GM19397 (cell line): Measurements from ENCODE around the gene DMRT2.

Experiments
- ATAC-seq: cut with Tn5 transposase; IDR thresholded peaks from one replicate; pipeline ENCODE4 v1.9.1; 2021; ENCODE audit warnings: mild to moderate bottlenecking, moderate library complexity; ENCODE audit not compliant: unreplicated experiment

Gene DMRT2

GRCh38 chr9:1086517-1086916 is 36.4 kb downstream of the DMRT2 start:
- no peak for ATAC-seq

DNA sequence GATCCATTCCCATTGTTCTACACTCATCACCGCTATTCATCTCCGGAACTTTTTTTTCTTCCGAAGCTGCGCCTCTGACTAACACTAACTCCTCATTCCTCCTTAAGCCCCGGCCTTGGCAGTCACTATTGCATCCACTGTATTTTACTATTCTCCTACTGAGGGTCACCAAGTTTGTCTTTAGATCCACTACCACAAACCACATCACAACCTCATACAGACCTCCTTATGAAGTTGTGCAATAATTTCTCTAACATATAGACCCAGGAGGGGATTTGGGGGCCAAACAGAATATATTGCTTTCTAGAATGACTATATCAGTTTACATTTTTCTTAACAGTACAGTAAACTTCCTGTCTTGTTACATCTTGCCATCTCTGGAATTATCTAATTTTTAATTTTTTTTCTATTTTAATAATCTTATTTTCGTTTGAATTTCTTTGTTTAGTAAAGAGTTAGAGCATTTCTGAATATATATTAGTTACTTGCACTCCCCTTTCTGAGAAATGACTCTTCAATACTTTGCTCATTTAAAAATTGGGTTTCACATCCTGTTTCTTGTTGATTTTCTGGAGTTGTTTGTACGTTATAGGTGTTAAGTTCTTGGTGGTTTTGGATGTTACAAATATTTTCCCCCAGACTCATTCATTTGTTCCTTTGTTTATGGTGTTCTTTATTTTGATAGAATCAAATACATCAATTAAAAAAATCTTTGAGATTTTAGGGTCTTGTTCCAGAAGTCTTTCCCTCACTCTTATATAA is 37.1 kb downstream of the DMRT2 start:
- ATAC-seq, result no peak

DNA sequence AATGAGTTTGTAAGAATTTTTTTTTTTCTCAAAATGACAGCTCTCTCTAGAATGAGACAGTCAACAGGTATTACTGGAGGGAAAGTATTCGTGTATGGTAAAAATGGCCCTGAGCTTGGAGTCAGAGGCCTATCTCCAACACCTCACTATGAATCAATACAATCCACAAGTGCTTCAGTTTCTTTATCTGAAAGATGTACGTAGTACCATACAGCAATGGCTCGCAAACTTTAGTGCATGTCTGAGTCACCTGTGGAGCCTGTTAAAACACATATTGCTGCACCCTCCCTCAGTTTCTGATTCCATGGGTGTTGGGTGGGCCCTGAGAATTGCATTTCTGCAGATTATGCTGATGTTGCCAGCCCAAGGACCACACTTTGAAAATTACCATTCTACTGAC is 44.6 kb downstream of the DMRT2 start:
- no peak for ATAC-seq

DNA sequence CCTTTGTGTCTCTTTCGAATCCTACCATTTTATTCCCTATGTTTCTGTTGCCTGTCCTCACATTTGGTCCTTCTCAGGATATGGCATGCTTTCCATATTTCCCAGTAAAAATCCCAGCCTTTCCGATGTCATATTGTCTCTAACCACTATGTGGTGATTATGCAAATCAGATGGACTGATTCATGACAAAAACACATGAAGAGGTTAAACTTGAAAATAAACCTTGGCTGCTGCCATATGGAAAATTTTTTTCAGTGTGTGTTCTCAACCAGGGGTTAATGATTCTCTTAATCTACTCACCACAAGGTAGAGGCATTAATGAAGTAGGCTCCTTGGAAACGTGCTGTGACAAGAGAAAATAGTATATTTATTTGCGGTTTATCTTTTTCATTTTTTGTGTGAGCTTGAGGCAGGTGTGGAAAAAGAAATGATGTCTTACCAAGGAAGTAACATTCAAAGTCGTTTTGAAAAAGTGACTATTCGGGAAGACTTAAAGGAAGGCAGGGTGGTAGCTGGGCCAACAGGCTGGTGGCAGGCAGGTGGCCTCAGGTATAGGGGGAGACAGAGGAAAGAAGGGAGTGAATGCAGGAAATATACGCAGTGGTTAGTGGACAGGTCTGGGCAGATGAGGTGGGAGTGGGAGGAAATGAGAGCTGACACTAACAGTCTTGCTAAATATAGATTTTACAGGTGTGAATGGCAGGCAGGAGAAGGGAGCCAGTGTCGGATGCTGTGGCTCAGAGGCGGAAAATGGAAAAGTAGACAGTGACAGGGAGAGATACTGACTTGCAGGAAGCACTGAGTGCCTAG is 46.2 kb downstream of the DMRT2 start:
- ATAC-seq, result no peak

- ATAC-seq, result no peak
These were observed 48.4 kb downstream of the DMRT2 start for GRCh38 chr9:1098551-1098950.

GRCh38 chr9:1100201-1100600 is 50.0 kb downstream of the DMRT2 start:
- ATAC-seq, result no peak

- ATAC-seq, result no peak
These were observed 50.8 kb downstream of the DMRT2 start for GRCh38 chr9:1100945-1101344.

DNA sequence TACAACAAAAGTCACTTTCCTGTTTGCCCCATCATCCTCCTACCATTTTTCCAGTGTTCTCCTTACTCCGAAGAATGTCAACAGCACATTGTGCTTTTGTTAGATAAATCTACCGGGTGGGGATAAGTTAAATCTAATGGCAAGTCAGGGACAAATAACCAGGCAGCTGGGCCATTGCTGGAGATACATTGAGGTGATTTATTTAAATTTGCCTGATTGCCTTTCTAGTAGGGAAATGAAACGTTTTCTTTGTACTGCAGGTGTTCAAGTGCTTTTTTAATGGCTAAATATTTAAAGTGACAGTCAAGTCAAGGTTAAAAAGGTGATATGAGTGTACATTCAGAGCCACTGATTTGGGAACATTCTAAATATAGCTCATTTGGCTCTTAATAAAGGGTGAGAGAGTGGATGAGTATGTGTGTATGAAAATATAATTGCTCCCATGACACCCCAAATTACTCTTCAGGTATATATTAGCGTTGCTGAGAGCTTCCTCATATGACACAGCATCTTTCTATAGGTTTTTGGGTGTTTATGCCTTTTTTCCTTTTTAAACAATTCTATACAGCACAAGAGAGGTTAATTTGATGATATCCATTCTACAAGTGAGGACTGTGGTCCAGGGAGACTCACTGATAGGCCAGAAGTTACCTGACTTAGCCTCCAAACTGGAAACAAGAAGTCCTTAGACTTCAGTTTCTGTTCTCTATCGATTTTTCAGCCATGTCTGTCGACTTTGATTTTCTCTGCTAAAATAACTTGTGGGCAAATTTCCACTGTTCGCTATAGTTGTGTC is 51.9 kb downstream of the DMRT2 start:
- ATAC-seq, result no peak

- no peak for ATAC-seq
These were observed 52.4 kb downstream of the DMRT2 start for GRCh38 chr9:1102642-1102970.
